ENCODE results near the gene HBM. TPM values are rescaled to one million over a fixed set of nuclear protein-coding genes. Genes with fewer than 3 reads are reported as not detected.

The HBM gene
- total and polyA plus RNA-seq, 10 of the 15 experiments (the other 5 are each of a cell fraction or from before 2014, with no cell fraction given) = 0.23 TPM; not detected in 9

GRCh38 chr16:160691-161190, 5.0 kb upstream of the HBM start:
- DNase-seq (ENCODE audit: low read depth, low spot score) (no peak), ATAC-seq (no peak), FAIRE-seq (no peak)
- no peak overlapping the region for H3K27ac ChIP-seq (ENCODE audit: control insufficient read depth, insufficient read depth)
- H3K4me2 ChIP-seq (ENCODE audit: control insufficient read depth, insufficient read depth) = no peak overlapping the region
- H3K4me3 ChIP-seq = no peak overlapping the region
- peaks cover 2 to 6% of the 10 kb centered on the region in 2 experiments; a peak in 3 of 4 replicates for H3K27me3 ChIP-seq (replicated peaks in 1 of 2; ENCODE audit: control insufficient read depth in 2 of 2, insufficient read depth in 2 of 2, low read length in 1 of 2)
- ChIA-PET POLR2A (no interaction called here), CTCF (no interaction called here), SMC1A (ENCODE audit: uncharacterized antibody, unreplicated experiment) (no interaction called here), RAD21 (ENCODE audit: unreplicated experiment) (no interaction called here)
- 41% methylated on average over 18 of the region's 18 CpGs for WGBS (ENCODE audit: insufficient coverage, insufficient replicate concordance, low lambda C conversion rate, missing lambda C conversion rate)
- TF ChIP-seq FOS (IDR thresholded peaks at IDR 0.05; ENCODE audit: borderline replicate concordance, extremely low read depth, insufficient read length) (no peak), ZBTB33 (IDR thresholded peaks at IDR 0.05) (no peak), RBBP5 (conservative IDR thresholded peaks at IDR 0.05) (no peak), ZNF592 (IDR thresholded peaks at IDR 0.05) (no peak), TCF3 (IDR thresholded peaks at IDR 0.05; ENCODE audit: borderline replicate concordance, insufficient read depth, low read depth, low read length) (no peak), BCLAF1 (IDR thresholded peaks at IDR 0.05) (no peak), EZH2 (IDR thresholded peaks at IDR 0.05; ENCODE audit: borderline replicate concordance, control insufficient read depth, low read depth, low read length) (no peak), MLLT1 (IDR thresholded peaks at IDR 0.05) (no peak), JUNB (IDR thresholded peaks at IDR 0.05) (no peak), RAD21 (IDR thresholded peaks at IDR 0.05; ENCODE audit: insufficient read depth, low read depth, low read length) (no peak)
- in situ Hi-C loops (cut with MboI) = no loop called here
- H4K20me1 ChIP-seq (ENCODE audit: control insufficient read depth, insufficient read depth) = no peaks in the 10 kb centered on the region
- no peak overlapping the region for H2AFZ ChIP-seq (ENCODE audit: control insufficient read depth, low read depth, low read length)
- no peaks in the 10 kb centered on the region for H3K79me2 ChIP-seq (ENCODE audit: control insufficient read depth, insufficient read depth, low read length)
- intact Hi-C loops (cut with micrococcal nuclease; ENCODE audit: unreplicated experiment) = no loop called here
- H3K36me3 ChIP-seq (ENCODE audit: control insufficient read depth in 2 of 2, insufficient read depth in 2 of 2, low read length in 1 of 2) = no peaks in the 10 kb centered on the region
- no TSS peak for BruUV-seq (replicated peaks)
- peaks cover 3% of the 10 kb centered on the region; the same call in 1 of the 2 replicates for H3K4me1 ChIP-seq (ENCODE audit: control insufficient read depth, insufficient read depth, low read length)
- no peak overlapping the region for H3K9ac ChIP-seq (ENCODE audit: control insufficient read depth, insufficient read depth, low read length)
- H3K9me3 ChIP-seq (replicated peaks; ENCODE audit: control insufficient read depth, insufficient read depth, low read length) = no peaks in the 10 kb centered on the region

Data from GM12878 (cell line).